Astrocyte of the spinal cord (primary cell): Measurements from ENCODE around the gene KIF5C.

ENCODE experiments used
- DNase-seq: peaks from one replicate; pipeline ENCODE4 v3.0.0; 2011; ENCODE audit warnings: low read depth, low spot score
- H3K4me3 ChIP-seq: 2 replicates; pipeline ENCODE4 v1.5.1; 2011; ENCODE audit warnings: low read depth, mild to moderate bottlenecking, low read length, moderate library complexity
- in situ Hi-C: cut with HindIII; loops from 2 replicates; pipeline ENCODE4 v1.10.0; 2017; ENCODE audit warnings: low sequenced_read_pairs
- TF ChIP-seq, protein P1 (sequence below): IDR thresholded peaks from 2 replicates; pipeline ENCODE4 v1.5.1; 2012; ENCODE audit warnings: low read depth, mild to moderate bottlenecking, low read length, inconsistent platforms

KIF5C gene

GRCh38 chr2:149015926-149016563, 141.0 kb downstream of the KIF5C start:
- TF ChIP-seq, protein P1, sequence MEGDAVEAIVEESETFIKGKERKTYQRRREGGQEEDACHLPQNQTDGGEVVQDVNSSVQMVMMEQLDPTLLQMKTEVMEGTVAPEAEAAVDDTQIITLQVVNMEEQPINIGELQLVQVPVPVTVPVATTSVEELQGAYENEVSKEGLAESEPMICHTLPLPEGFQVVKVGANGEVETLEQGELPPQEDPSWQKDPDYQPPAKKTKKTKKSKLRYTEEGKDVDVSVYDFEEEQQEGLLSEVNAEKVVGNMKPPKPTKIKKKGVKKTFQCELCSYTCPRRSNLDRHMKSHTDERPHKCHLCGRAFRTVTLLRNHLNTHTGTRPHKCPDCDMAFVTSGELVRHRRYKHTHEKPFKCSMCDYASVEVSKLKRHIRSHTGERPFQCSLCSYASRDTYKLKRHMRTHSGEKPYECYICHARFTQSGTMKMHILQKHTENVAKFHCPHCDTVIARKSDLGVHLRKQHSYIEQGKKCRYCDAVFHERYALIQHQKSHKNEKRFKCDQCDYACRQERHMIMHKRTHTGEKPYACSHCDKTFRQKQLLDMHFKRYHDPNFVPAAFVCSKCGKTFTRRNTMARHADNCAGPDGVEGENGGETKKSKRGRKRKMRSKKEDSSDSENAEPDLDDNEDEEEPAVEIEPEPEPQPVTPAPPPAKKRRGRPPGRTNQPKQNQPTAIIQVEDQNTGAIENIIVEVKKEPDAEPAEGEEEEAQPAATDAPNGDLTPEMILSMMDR, result no peak
- in situ Hi-C loops, result no loop called here
- no peak for DNase-seq
- no peak overlapping the region for H3K4me3 ChIP-seq

GRCh38 chr2:149017116-149017985, 142.3 kb downstream of the KIF5C start:
- in situ Hi-C loops, result no loop called here
- TF ChIP-seq, protein P1, result peak; percentile 91
- peak; percentile 75 for DNase-seq
- no peak overlapping the region for H3K4me3 ChIP-seq

GRCh38 chr2:149018981-149019380, 144.0 kb downstream of the KIF5C start:
- H3K4me3 ChIP-seq, result no peak overlapping the region
- TF ChIP-seq, protein P1, result no peak
- in situ Hi-C loops, result no loop called here
- DNase-seq, result no peak

DNA sequence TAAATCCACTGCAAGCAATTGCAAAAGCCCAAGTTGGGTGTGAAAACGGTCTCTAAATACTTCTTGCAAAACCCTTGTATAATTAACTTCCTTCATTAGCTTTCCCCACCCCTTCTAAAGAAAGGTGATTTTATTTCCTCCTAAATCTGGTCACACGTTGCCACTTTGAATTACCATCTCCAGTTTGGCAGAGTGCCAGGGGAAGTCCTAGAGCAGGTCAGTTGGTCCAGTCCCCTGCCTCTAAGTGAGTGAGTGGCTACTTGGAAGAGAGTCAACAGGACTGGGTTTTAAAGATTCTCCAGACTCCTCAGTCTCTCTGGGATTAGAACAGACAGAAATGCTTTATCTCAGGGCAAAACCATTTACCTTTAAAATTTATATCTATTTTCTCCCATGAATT, 144.7 kb downstream of the KIF5C start:
- TF ChIP-seq, protein P1, result no peak
- in situ Hi-C loops, result no loop called here
- no peak overlapping the region for H3K4me3 ChIP-seq
- no peak for DNase-seq

GRCh38 chr2:149020432-149020851, 145.4 kb downstream of the KIF5C start:
- in situ Hi-C loops, result no loop called here
- H3K4me3 ChIP-seq, result no peak overlapping the region
- DNase-seq, result no peak
- TF ChIP-seq, protein P1, result no peak

GRCh38 chr2:149021271-149021719, 146.3 kb downstream of the KIF5C start:
- TF ChIP-seq, protein P1, result no peak
- H3K4me3 ChIP-seq, result no peak overlapping the region
- in situ Hi-C loops, result no loop called here
- DNase-seq, result no peak
